Left kidney (tissue), 2 donors: ENCODE measurements around the gene BCAR3. TPM values are rescaled to one million over a fixed set of nuclear protein-coding genes. Genes with fewer than 3 reads are reported as not detected.
"Not testable (repeated sequence)": the region's sequence is repeated elsewhere in the genome, so short reads cannot be mapped to it uniquely, and the experiment has no call there.

Experiments
- DNase-seq: peaks from one replicate; pipeline ENCODE4 v3.0.0-alpha.2; 2013
- polyA plus RNA-seq: library from polyadenylated mRNA; unstranded; fragments of 120-200 nt; gene quantifications from one replicate; pipeline ENCODE4 v1.2.1, GENCODE V29; 2013; ENCODE audit not compliant: insufficient read length

The BCAR3 gene
- polyA plus RNA-seq, 1 donor = 26.6 TPM

DNA sequence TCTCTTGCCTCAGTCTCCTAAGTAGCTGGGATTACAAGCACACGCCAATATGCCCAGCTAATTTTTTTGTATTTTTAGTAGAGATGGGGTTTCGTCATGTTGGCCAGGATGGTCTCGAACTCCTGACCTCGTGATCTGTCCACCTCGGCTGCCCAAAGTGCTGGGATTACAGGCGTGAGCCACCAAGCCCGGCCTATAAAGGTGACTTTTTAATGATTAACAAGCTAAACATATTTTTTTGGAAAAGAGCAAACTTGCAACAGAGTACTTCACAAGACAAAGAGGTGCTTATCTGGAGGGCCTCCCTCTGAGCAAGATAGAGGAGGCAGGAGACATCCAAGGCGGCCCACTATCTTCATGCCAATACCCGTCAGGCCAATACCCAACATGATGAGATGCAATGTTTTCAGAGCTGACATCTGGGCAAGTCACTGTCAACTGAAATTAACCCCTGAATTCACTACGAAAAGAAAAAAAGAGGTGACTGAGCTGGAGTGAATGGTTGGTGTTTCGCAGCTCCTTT lies 10.5 kb downstream of the BCAR3 start:
- no peak for DNase-seq

GRCh38 chr1:93670141-93670540 lies 11.5 kb downstream of the BCAR3 start:
- DNase-seq = no peak

GRCh38 chr1:93669369-93669768 lies 12.3 kb downstream of the BCAR3 start:
- no peak for DNase-seq

GRCh38 chr1:93668951-93669350 lies 12.7 kb downstream of the BCAR3 start:
- no peak for DNase-seq

DNA sequence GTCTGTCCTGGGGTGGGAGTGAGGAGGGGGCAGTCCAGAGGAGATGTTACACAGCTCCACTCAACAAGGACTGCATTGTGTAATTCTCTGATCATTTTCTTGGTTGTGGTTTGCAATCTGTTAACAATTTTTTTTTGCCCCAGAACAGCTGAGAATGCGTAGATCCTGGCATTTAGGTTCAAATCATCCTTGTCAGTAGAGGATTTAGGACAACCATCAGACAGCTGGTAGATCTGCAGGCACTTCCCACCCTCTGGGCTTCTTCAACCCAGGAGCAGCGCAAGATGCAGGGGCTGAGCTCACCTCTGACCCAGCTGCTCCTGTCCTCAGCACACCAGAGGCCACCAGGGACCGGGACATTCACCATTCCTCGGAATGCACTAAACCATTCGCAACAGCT lies 13.5 kb downstream of the BCAR3 start:
- no peak for DNase-seq

GRCh38 chr1:93667642-93668041 lies 14.0 kb downstream of the BCAR3 start:
- DNase-seq = no peak

DNA sequence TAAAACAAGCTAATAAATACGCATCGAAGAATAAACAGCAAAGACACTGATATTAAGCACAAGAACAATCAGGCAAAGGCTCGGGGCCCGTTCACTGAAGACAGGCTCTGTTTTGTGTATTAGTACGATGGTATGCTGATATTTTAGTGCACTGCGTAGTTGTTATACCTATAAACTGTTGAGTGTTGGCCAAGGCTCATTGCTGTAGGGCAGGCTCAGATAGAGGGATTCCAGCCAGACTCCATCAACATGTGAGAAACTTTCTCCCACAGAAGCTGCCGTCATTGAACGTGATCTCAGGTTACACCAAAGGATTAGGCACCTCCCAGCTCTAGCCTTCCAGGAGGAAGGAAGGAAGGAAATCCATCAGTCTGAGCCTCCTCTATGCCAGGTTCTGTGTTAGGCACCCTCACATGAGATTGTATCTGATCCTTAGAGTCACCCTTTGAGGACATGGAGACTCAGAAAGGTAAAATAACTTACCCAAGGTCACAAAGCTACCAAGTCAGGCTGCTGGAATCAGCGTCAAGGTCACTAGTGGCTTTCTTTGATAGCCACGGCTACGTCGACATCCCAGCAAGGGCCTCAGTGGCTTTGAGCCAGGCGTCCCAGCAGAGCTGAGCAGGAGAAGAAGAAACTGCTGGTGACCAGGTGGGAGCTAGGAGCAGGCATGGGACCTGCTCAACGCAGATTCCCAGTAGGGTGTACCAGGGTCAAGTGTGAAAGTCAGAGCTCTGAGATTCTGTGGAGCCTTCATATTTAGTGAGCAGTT lies 14.8 kb downstream of the BCAR3 start:
- no peak for DNase-seq

GRCh38 chr1:93665015-93665414 lies 16.6 kb downstream of the BCAR3 start:
- DNase-seq = no peak

GRCh38 chr1:93663208-93663614 lies 18.4 kb downstream of the BCAR3 start:
- no peak for DNase-seq

GRCh38 chr1:93662481-93663207 lies 19.0 kb downstream of the BCAR3 start:
- no peak for DNase-seq

DNA sequence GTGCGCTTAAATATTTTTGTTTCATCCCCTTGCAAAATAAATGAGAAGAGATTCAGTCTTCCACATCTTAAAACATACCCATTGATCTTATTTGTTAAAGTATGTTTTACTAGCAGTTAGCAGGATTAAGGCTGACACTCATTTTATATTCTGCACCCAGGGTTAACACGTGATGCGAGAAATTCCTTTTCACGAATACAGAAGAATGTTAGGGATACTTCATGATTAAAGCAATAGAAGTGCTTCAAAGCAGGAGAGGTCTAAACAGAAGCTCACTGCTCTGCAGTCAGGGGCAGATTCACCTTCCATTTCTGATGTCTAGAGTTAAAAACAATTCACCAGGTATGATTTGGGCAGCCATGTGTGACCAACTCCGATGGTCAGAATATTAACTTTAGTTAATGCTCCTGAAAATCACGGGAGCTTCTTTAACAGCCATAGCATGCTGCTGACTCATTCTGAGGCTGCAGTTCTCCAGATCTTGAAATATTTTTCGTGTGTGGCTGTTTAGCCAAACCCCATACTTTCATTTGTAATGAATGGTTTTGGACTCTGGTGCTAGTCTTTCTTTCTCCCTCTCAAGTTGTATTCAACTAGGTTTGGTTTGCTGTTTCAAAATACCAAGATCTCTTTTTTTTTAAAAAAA lies 19.7 kb downstream of the BCAR3 start:
- no peak for DNase-seq

GRCh38 chr1:93661341-93661740 lies 20.3 kb downstream of the BCAR3 start:
- DNase-seq = not testable (repeated sequence)

GRCh38 chr1:93659822-93660503 lies 21.7 kb downstream of the BCAR3 start:
- no peak for DNase-seq

- DNase-seq = no peak
These were observed 23.4 kb downstream of the BCAR3 start for GRCh38 chr1:93658188-93658587.

DNA sequence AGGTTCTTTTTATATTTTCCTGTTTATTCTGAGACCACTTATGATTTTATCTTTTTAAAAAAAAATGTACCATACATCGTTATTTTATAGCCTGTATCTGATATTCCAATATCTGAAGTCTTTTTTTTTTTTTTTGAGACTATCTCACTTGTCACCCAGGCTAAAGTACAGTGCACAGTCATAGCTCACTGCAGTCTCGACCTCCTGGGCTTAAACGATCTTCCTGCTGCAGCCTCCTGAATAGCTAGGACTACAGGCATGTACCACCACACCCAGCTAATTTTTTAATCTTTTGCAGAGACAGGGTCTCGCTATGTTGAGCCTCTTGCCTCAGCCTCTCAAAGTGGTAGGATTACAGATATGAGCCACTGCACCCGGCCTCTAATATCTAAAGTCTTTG lies 25.1 kb downstream of the BCAR3 start:
- DNase-seq = no peak

GRCh38 chr1:93653656-93654055 lies 28.0 kb downstream of the BCAR3 start:
- no peak for DNase-seq

DNA sequence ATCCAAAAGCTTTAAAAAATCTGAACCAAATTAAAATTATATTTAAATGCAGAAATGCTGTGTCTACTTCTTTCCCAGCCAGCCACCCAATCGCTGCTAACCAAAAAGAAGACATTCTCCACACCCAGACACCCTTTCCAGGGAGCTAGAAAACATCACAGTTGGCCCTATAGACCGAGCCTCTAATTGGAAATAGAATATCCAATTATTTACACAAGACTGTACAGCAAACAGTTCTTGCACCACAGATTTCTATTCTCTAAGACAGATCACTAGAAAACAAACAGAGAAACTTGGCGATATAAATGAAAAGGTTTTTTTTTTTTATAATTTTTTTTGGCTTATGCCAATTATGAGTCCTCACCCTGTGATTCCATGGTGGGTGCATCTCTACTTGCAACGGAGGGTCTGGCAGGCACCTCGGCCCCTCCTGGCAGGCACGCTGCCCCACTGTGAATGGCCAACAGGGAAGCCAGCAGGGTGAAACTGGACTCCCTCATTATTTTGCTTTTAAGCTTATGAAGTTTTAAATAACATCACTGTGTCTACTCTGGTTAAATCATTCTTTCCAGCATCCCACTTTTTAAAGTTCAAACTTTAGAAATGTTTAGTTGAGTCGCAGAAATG lies 29.2 kb downstream of the BCAR3 start:
- DNase-seq = no peak

DNA sequence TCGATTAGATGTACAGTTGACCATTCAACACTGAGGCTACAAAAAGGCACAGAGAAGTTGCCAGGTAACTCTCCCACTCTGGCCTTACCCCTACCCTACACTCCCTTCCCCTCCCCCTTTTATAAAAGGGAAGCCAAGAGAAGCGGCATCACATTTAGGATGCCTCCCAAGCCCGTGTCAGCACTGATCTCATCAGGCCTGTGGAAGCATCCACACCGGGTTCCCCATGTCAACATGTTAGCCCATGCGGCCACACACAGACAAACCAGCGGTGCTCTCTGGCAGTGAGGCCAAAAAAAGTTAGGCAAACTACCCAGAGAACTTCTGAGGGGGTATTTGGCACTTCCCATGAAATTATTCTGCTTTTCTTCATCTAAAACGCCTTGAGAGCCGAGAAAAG lies 29.9 kb downstream of the BCAR3 start:
- DNase-seq = no peak

DNA sequence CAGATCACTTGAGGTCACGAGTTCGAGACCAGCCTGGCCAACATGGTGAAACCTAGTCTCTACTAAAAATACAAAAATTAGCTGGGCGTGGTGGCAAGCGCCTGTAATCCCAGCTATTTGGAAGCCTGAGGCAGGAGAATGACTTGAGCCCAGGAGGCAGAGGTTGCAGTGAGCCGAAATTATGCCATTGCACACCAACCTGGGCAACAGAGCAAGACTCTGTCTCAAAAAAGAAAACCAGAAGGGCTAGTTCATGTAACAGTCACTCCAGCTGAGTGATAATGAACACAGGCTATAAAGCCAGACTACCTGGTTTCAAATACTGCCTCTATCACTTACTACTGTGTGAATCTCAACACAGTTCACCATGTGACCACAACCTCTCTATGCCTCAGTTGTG lies 31.5 kb downstream of the BCAR3 start:
- not testable (repeated sequence) for DNase-seq

GRCh38 chr1:93649231-93649630 lies 32.4 kb downstream of the BCAR3 start:
- no peak for DNase-seq

DNA sequence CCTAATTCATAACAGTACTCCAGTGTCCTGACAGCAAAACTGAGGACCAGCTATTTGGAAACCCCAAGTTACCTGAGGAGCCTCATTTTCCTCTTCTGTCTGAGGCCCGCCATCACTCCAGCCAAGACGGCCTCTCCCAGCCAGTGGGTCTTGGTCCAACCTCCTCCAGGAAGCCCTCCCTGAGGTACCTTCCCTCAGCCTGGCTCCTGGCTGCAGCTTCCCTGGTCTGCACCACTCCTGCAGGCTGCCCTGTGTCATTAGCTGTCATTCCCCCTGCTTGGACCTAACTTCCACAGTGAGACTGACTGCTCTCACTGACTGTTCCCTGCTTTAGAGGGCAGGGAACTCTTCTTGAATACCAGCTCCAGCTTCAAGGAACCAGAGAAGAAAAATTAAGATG lies 33.0 kb downstream of the BCAR3 start:
- DNase-seq = no peak

DNA sequence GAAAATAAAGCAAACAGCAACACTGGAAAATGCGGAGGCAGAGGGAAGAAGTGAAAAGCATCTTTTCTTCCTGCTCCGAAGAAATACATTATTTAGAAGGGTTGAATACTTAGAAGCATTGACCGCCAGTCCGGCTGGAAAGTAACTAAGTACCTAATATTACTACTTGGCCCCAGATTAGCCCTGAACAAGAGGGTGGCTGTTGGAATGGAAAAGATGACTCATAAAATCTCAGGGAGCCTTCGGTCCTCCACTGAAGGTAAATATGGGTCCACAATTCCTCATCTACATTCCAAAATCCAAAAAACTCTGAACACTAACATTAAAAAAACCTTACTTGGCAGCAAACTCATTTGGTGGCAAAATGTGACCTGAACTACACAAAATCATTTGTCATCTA lies 40.1 kb downstream of the BCAR3 start:
- no peak for DNase-seq
